Breast epithelium (tissue), 3 donors: Measurements from ENCODE around the gene WDTC1.

ENCODE experiments used
- CTCF ChIP-seq, 3 donors: fragments of 450-650 bp; IDR thresholded peaks; one replicate each; pipeline ENCODE4 v1.5.1; 2016 to 2017; ENCODE audit warnings: antibody characterized with exemption in 3 of 3, mild to moderate bottlenecking in 3 of 3, moderate library complexity in 3 of 3
- POLR2A ChIP-seq: fragments of 450-650 bp; IDR thresholded peaks from one replicate; pipeline ENCODE4 v1.6.1; 2016; ENCODE audit warnings: antibody characterized with exemption, mild to moderate bottlenecking, moderate library complexity
- POLR2AphosphoS5 ChIP-seq, 3 donors: sonication (generic); formaldehyde crosslinking; IDR thresholded peaks; one replicate each; pipeline ENCODE4 v1.6.1; 2017; ENCODE audit warnings: antibody characterized with exemption in 3 of 3

DNA sequence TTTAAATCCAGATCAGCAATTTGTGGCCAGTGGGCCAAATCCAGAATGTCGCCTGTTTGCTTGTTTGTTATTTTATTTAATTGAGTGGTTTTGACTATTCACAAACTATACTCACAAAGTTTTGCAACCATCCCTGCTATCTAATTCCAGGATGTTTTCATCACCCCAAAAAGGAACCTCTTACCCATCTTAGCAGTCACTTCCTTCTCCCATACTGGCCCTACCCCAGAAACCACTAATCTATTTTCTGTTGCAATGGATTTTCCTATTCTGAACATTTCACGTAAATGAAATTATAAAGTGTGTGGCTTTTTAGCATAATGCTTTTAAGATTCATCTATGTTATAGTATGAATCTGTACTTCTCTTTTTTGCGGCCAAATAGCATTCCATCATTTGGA is 41.3 kb downstream of the WDTC1 start:
- no peak for TF ChIP-seq POLR2A
- TF ChIP-seq CTCF (IDR thresholded peaks at IDR 0.05) = no peak
- TF ChIP-seq POLR2AphosphoS5 (IDR thresholded peaks at IDR 0.05) = no peak
